NCI-H2196 treated with DMSO at 0.1 percent for 48 hours (cell line): ENCODE results near the gene BDNF.
"Not testable (repeated sequence)": the region's sequence is repeated elsewhere in the genome, so short reads cannot be mapped to it uniquely, and the experiment has no call there.

Experiments used
- DNase-seq: peaks from one replicate; lab custom pipeline; 2025; ENCODE audit not compliant: unreplicated experiment; lab: John Stamatoyannopoulos, UW

Gene BDNF

GRCh38 chr11:27672836-27673464 lies 27.3 kb downstream of the BDNF start:
- no peak for DNase-seq

GRCh38 chr11:27665508-27666101 lies 34.6 kb downstream of the BDNF start:
- not testable (repeated sequence) for DNase-seq

GRCh38 chr11:27663326-27663725 lies 36.9 kb downstream of the BDNF start:
- no peak for DNase-seq

GRCh38 chr11:27660171-27660570 lies 40.1 kb downstream of the BDNF start:
- no peak for DNase-seq

GRCh38 chr11:27658535-27659236 lies 41.6 kb downstream of the BDNF start:
- no peak for DNase-seq

- no peak for DNase-seq
Measured at GRCh38 chr11:27656806-27657483, 43.3 kb downstream of the BDNF start.

- DNase-seq, result no peak
Measured at GRCh38 chr11:27656320-27656719, 43.9 kb downstream of the BDNF start.

GRCh38 chr11:27653990-27654758 lies 46.1 kb downstream of the BDNF start:
- no peak for DNase-seq

GRCh38 chr11:27651711-27652110 lies 48.5 kb downstream of the BDNF start:
- no peak for DNase-seq

- DNase-seq, result no peak
Measured at GRCh38 chr11:27650988-27651387, 49.3 kb downstream of the BDNF start.

- DNase-seq, result no peak
Measured at GRCh38 chr11:27649800-27650199, 50.5 kb downstream of the BDNF start.

- no peak for DNase-seq
Measured at GRCh38 chr11:27648840-27649239, 51.4 kb downstream of the BDNF start.

- DNase-seq, result no peak
Measured at GRCh38 chr11:27646051-27646818, 54.0 kb downstream of the BDNF start.

- DNase-seq, result no peak
Measured at GRCh38 chr11:27642954-27643353, 57.3 kb downstream of the BDNF start.

- DNase-seq, result no peak
Measured at GRCh38 chr11:27640954-27641353, 59.3 kb downstream of the BDNF start.

GRCh38 chr11:27635567-27636037 lies 64.7 kb downstream of the BDNF start:
- no peak for DNase-seq

- DNase-seq, result not testable (repeated sequence)
Measured at GRCh38 chr11:27634776-27635175, 65.5 kb downstream of the BDNF start.

- DNase-seq, result not testable (repeated sequence)
Measured at GRCh38 chr11:27634282-27634681, 66.0 kb downstream of the BDNF start.

- DNase-seq, result not testable (repeated sequence)
Measured at GRCh38 chr11:27629023-27629422, 71.2 kb downstream of the BDNF start.

GRCh38 chr11:27627979-27628378 lies 72.3 kb downstream of the BDNF start:
- DNase-seq, result no peak
